ENCODE results near the gene BEGAIN.

Gene BEGAIN

DNA sequence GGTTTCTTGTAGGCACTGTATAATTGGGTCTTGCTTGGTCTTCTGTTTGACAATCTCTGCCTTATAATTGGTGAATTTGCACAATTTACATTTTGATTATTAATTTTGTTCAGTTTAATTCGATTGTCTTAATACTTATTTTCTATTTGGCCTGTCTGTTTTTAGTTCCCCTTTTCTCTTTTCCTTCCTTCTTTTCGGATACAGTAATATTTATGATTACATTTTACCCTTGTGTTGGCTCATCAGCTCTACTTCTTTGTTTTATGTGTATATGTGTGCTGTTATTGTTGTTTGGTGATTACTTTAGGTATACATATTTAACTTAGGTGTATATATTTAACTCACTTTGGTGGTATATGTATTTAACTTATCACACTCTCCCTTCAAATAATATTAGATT, 12.8 kb upstream of the BEGAIN start:
- no peak for DNase-seq

DNA sequence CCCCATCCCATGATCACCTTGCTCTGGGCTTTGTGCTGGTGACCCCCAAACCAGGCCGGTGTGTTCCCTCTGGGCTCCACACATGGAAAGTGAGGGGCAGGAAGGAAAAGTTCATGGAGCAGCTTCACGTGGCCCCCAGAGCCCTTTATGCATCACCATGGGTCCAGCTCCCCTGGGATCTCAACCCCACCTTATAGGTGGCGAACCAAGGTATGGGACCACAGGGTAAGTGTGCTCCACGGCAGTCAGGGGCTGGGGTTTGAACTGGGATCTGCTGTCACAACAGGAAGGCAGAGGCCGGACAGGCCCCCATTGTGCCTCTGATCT, 7.4 kb upstream of the BEGAIN start:
- DNase-seq: no peak

- DNase-seq: no peak
Observed at GRCh38 chr14:100593751-100594624, 6.8 kb upstream of the BEGAIN start.

DNA sequence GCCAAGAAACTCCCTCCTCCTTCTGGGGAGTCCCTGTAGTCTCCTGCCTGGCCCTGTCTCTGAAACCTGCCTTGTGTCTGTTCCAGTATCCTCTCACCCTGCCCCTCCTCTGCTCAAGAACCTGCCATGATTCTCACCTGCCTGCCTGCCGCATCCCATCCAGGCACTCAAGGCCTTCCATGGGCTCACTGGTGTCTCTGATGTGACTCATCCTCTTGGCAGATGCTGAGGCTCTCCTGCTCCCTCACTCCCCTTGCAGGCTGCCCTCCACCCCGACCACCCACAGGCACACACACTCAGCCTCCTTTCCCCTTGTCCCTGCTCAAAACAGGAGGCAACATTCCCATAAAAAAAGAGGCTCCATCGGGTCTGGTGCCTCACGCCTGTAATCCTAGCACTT, 5.8 kb upstream of the BEGAIN start:
- no peak for DNase-seq

DNA sequence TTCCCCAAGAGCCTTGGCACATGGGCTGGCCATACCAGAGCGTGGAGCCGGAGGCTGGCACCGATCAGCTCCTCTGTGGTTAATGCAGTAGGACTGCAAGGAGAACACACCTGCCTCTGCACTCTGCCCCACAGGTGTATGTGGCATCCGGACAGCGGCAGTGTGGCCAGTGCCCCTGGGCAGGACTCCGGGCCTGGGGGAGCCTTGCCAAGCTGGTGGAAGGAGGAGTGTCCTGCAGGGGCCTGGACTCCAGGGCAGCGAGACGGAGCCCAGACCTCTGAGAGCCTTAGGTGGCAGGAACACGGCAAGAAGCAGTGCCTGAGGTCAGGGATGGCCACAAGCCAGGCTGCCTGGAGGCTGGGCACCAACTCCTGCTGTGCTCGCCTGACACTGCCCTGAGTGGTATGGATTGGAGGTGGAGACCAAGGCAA, 5.3 kb upstream of the BEGAIN start:
- DNase-seq: no peak

DNA sequence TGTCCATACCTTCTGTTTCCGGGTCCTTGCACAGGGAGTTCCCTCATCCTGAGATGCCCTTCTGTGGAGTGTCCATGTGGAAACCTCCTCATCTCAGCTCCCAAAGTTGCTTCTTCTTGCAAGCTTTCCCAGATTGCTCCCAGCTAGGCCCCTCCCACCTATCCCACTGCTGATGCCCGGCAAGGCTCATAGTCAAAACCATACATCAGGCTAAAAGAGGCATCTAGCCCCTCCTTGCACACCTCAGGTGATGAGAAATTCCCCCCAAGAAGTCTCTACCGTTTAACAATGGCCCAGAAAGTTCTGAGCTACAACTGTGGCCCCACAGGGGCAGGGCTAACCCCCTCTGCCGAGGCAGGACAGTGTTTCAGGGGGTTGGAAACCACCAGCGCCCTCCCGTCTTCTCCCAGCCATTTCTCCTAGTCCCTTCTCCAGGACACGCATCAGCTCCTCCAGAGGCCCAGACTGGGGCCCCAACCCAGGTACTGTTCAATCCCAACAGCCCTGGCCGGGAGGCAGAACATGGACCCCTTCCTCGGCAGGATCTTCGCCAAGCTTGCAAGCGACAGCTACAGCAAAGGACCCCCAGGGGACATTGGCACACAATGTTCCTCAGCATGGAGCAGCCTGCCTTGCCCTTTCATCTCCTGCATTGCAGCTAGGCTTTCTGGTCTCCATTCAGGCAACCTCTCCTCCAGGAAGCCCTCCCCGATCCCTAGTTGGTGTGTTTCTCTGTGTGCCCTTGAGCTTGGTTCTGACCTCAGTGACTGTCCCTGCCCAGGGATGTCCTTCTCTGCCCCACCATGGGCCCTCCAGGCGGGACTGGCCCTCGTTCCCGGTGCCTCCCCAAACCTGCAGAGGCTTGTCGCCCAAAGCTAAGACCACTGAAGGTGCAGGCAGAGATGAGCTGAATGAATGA, 4.5 kb upstream of the BEGAIN start:
- no peak for DNase-seq

- DNase-seq: no peak
Observed at GRCh38 chr14:100590726-100591452, 3.7 kb upstream of the BEGAIN start.

- DNase-seq: no peak
Observed at GRCh38 chr14:100589760-100590469, 2.7 kb upstream of the BEGAIN start.

DNA sequence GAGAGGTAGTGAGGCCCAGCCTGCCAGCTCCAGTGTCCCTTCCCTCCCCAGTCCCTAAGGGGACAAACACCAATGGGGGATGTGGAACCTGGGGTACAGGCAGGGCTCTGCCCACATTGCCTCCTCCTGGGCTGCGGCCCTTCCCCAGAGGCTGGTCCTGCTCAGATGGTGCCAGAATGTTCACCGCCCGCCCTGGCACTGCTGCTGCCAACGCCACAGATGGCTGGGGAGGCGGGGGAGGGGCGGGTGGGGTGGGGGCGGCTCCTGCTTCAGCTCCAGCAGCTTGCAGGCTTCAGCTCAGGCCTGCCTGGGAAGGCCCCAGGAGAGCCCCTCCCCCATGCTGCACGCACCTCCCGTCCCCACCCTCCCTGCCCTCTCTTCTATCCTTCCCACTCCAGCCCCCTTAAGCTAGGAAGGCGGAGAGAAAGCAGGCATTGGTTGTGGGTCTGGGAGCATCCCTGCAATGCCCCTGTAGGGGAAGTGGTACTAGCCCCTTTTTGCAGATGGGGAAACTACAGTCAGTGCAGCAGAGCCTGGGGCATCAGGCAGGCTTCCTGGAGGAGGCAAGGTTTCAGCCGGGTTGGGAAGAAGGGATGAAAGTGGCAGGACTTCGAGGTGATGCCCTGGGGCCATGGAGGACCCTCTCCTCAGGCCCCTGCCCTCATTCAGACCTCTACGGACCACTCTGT, 2.0 kb upstream of the BEGAIN start:
- DNase-seq: no peak

GRCh38 chr14:100588671-100589070, 1.5 kb upstream of the BEGAIN start:
- DNase-seq: no peak

GRCh38 chr14:100587763-100588411, 670 bp upstream of the BEGAIN start:
- DNase-seq: no peak

GRCh38 chr14:100586403-100587085, 673 bp downstream of the BEGAIN start:
- no peak for DNase-seq

DNA sequence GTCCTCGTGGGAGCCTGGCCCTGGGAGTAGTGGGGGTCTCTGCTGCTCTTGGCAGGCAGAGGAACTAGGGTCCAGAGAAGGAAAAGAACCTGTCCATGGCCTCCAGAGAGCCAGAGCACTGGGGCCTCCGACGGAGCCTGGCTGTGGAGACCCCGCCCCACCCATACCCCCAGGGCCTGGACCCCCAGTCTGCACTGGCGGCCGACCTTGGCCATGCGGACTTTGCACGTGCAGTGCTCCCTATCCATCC, 1.1 kb downstream of the BEGAIN start:
- no peak for DNase-seq

- DNase-seq: no peak
Observed at GRCh38 chr14:100585448-100586152, 1.6 kb downstream of the BEGAIN start.

GRCh38 chr14:100584056-100585031, 2.9 kb downstream of the BEGAIN start:
- DNase-seq: no peak

- DNase-seq: no peak
Observed at GRCh38 chr14:100583245-100583644, 4.0 kb downstream of the BEGAIN start.

GRCh38 chr14:100582496-100583165, 4.6 kb downstream of the BEGAIN start:
- DNase-seq: no peak

All from KG1 (cell line).